Fibroblast of peridontal ligament (primary cell): Measurements from ENCODE around the gene DDX28.

Source experiments
- DNase-seq: peaks from one replicate; pipeline ENCODE4 v3.0.0-alpha.2; 2010; ENCODE audit errors: extremely low read depth

Gene DDX28, protein sequence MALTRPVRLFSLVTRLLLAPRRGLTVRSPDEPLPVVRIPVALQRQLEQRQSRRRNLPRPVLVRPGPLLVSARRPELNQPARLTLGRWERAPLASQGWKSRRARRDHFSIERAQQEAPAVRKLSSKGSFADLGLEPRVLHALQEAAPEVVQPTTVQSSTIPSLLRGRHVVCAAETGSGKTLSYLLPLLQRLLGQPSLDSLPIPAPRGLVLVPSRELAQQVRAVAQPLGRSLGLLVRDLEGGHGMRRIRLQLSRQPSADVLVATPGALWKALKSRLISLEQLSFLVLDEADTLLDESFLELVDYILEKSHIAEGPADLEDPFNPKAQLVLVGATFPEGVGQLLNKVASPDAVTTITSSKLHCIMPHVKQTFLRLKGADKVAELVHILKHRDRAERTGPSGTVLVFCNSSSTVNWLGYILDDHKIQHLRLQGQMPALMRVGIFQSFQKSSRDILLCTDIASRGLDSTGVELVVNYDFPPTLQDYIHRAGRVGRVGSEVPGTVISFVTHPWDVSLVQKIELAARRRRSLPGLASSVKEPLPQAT

DNA sequence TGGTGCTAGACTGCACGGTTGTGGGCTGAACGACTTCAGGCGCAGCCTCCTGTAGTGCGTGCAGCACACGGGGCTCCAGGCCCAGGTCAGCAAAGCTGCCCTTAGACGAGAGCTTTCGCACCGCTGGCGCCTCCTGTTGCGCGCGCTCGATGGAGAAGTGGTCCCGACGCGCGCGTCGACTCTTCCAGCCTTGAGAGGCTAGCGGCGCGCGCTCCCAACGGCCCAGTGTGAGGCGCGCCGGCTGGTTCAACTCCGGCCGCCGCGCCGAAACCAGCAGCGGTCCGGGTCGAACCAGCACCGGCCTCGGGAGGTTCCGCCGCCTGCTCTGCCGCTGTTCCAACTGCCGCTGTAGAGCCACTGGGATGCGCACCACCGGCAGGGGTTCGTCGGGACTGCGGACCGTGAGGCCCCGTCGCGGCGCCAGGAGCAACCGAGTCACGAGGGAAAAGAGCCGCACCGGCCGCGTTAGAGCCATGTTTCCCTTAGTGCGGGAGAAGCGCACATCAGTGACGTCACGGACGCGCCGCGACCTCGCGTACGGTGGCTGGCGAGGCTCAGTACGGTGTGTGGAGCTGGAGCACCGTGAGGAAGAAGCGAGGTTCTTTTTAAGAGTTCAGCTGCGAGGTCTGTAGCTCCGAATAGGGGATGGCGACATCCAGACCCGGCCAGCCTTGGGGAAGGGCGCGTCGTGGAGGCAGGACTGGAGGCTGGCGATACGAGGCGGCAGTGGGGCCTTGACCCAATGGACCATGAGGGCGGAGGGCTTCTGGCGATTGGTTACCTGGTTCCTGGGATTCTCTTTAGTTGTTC is at the start of gene DDX28, which contains the start of gene DUS2:
DDX28 (minus strand) TSS at position 505 of the 810 bp plus-strand sequence; CDS start at position 475, 30 bp downstream.
DUS2 (plus strand) TSS at position 557 of the 810 bp plus-strand sequence. CDS start 14,740 bp downstream, outside the sequence.
- DNase-seq: peak; percentile 93

GRCh38 chr16:68072038-68072695 is 49.1 kb upstream of the DDX28 start:
- DNase-seq: no peak

- DNase-seq: no peak
Observed at GRCh38 chr16:68071518-68071901, 48.5 kb upstream of the DDX28 start.

DNA sequence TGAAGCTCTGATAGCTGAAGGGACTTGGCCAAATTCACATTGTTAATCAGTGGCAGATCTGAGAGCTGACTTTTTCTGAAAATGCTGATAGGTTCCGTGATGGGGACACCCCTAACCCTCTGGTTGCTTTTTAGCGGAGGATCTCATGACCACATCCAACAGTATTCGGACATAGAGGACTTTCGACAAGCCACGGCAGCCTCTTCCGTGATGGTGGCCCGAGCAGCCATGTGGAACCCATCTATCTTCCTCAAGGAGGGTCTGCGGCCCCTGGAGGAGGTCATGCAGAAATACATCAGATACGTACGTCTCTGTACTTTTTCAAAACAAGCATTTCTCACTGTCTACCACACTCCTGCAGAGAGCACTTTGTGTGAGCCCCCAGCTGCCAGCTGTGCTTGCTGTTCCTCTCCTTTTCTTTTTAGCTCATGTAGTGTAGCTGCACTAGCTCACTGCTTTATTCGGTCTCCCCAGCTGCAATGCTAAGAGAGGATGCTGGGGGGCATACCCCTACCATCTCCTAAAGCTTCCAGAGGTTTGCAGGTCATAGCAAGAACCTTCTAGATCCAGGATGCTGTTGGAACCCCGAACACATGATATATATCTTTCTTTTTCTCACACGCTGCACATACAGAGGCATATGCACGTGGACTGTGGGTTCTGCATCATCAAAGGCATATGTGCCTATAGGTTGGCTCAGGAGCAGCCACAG is 47.9 kb upstream of the DDX28 start:
- DNase-seq: no peak

DNA sequence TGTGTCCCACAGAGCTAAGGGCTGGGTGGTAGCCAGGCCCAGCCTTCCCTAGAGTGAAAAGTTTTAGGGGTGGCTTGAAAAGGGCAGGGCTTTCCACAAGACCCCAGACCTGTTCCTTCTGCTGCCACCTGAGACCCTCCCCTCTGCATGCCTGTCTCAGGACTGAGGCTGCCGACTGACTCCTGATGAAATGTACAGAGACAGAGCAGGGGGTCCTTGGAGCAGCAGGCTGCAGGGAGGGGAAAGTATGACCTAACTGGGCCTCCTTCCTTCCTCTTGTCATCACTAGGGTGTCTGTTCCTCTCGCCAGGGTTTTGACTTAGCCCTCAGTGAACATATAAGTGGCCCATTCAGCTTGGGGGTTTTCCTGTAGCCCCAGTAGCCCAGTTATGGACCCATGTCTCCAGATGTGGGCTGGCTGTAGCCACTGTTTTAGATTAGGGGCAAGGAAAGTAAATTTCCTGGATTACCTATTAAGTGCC is 47.3 kb upstream of the DDX28 start:
- no peak for DNase-seq

GRCh38 chr16:68069511-68070248 is 46.6 kb upstream of the DDX28 start:
- DNase-seq: no peak

DNA sequence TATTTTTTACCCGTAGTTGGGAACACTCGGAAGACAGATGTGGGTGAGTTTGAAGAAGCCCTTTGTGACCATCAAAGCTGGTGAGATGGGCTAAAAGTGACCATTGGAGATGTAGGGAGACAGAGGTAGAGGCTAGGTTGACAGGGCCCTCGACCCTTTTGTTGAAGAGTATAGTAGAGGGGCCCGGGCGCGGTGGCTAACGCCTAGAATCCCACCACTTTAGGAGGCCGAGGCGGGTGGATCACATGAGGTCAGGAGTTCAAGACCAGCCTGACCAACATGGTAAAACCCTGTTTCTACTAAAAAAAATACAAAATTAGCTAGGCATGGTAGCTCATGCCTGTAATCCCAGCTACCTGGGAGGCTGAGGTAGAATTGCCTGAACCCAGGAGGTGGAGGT is 45.9 kb upstream of the DDX28 start:
- no peak for DNase-seq

- DNase-seq: no peak
Observed at GRCh38 chr16:68066763-68067162, 43.7 kb upstream of the DDX28 start.

DNA sequence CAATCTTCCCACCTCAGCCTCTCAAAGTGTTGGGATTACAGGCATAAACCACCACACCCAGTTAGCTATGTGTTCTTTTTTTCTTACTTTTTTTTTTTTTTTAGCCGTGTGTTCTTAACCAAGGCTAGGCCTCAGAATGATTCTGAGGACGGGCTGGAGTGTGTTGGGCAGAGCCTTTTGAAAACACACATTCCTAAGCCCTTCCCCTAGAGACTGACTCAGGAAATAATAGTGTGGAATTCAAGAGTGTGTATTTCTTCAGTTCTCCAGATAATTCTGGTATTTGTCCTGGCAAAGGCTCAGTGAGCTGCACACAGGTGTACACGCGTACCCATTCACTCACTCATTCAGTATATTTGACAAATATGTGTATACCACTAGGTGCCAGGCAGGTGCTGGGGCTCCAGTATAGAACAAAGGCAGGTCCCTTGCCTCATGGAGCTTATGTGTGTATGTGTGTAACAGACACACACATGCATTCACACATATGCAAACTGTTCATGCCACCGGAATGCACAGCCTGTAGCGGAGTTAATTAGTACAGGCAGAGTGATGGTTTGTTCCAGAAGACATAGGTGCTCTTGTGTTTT is 42.8 kb upstream of the DDX28 start:
- peak; percentile 89 for DNase-seq

DNA sequence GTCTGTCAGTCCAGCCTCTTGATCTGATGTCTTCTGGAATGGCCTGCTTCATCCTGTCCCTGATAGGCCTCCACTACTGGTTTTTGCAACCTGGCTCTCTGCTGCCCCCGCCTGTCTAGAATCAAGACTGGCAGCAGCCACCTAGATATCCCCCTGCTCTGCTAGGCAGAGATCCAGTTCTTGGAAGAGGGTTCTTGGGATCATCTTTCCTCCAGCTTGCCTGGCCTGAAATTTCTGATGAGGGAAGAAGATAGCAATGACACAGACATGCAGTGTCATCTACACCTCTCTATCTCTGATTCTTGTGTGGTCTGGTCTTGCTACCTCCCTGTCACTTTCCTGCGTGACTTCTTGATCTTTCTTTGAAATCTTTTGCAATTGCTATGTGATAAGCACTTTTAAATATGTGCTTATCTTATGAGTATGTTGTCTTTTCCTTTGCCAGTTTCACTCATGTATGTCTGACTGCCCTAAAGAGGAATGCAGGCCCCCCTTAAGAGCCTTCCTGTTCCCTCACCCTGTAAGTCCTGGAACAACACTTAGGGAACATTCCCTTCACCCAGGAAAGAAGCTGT is 41.8 kb upstream of the DDX28 start:
- peak; percentile 74 for DNase-seq

GRCh38 chr16:68062910-68063393 is 39.9 kb upstream of the DDX28 start:
- no peak for DNase-seq

DNA sequence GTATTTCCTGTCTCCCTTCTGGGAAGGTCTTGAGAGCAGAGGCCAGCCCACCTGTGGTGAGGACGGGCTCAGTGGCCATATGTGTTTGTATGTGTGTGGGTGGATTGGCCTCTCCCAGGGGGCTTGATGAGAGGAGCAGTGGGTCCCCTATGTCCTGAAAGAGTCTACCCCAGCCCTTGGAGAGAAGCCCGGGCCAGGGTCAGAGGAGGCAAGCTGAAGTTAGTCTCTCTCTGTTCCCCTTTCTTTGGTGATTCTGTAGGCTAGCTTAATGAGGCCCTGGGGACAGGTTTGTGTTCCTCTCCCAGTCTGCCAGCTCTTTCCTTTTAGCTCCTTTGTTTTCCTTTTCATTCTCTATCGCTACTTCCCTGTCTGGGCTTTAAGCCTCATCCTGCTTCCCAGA is 38.4 kb upstream of the DDX28 start:
- no peak for DNase-seq

- no peak for DNase-seq
Observed at GRCh38 chr16:68059804-68060203, 36.8 kb upstream of the DDX28 start.

DNA sequence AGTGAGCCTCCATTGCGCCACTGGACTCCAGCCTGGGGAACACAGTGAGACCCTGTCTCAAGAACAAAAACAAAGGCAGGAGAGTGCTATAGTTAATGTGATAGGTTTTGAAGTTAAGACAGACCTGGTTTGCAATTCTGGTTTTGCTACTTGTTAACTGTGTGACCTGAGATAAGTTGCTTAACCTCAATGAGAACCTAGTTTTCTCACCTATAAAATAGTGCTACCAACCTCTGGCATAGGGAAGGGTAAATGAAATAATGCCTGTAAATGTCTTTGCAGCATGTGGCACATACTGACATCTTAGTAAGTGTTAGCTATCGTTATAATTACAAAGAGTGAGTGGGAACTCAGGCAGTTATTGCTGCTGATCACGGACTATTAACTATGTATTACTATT is 32.4 kb upstream of the DDX28 start:
- no peak for DNase-seq

DNA sequence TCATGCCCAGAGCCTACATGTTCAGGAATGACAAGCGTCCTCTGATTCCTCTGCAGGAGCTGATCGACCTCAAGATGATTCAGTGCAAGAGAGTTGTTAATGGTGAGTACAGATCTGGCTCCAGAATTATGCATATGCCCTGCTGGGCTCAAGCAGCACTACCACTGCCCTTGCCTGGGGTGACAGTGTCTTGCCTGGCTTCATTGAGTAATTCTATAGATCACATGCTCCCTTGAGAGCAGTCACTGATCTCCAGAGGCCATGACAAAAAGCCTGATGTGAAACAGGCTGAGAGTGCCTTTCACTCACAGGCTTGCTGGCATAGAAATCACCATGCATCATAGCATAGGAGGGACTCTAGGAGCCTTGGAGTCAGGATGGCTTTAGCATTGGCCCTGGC is 26.4 kb upstream of the DDX28 start:
- DNase-seq: no peak

GRCh38 chr16:68047987-68048386 is 25.0 kb upstream of the DDX28 start:
- DNase-seq: no peak

- peak; percentile 13 for DNase-seq
Observed at GRCh38 chr16:68046106-68046505, 23.1 kb upstream of the DDX28 start.

- no peak for DNase-seq
Observed at GRCh38 chr16:68041783-68042182, 18.8 kb upstream of the DDX28 start.

DNA sequence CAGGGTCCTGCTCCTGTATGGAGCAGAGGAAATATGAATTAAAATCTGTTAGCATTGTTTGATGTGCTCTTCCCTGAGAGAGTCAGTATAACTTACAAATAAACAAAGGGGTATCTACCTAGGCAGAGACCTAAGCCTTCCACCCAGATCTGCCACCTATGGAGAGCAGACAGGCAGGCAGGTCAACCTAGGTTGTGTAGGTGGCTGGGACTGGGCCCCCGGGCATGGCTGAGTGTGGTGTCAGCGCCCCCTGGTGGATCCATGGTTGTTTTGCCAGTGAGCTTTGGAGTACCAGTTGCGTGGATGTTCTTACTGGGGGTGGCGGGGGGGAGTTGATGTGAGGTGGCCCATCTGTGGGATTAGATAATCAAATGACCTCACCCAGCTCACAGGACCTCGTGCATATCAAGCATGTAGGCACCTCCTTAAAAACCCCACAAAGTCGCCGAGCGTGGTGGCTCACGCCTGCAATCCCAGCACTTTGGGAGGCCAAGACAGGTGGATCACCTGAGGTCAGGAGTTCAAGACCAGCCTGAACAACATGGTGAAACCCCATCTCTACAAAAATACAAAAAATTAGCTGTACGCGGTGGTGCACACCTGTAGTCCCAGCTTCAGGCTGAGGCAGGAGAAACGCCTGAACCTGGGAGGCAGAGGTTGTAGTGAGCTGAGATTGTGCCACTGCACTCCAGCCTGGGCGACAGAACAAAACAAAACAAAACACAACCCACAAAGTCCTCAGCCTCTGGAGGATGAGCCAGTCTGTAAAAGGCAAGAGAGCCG is 17.7 kb upstream of the DDX28 start:
- DNase-seq: peak; percentile 56
